Measurements from ENCODE around the gene KCNH8. TPM values are rescaled to one million over a fixed set of nuclear protein-coding genes. Genes with fewer than 3 reads are reported as not detected.
A peak's percentile ranks its signal among the peaks of the same experiment; 100 is the strongest.

KCNH8 gene
- total RNA-seq, 1 donor from 2014 or later, result 2.3 TPM

DNA sequence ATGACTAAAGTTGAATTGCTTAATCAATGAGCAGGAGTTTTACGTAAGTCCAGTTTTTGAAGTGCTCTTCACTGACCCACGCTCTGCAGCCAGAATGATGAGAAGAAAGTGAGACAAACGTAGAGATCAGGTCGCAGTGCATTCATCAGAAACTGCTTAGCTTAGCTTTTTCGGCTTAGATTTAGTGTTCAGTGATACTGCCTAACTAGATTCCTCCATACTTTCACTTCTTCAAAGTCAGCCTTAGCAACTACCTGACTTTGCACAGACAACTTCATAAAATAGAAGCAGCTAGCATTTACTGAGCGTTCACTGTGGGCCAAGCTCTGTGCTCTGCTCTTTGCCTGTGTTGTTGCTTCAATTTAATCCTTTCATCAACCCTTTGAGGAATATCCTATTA is 116.1 kb downstream of the KCNH8 start:
- H3K4me3 ChIP-seq, result no peak overlapping the region

GRCh38 chr3:19267040-19267439 is 118.7 kb downstream of the KCNH8 start:
- H3K27ac Mint-ChIP-seq, result no peak overlapping the region
- H3K9me3 Mint-ChIP-seq, result no peaks in the 10 kb centered on the region
- H3K4me1 ChIP-seq, result peaks cover 10% of the 10 kb centered on the region
- no peak overlapping the region for H3K4me3 Mint-ChIP-seq
- no peak overlapping the region for H2AFZ ChIP-seq (replicated peaks)
- no peaks in the 10 kb centered on the region for H3K27me3 ChIP-seq
- H3K27me3 Mint-ChIP-seq (ENCODE audit: insufficient read depth, low read depth), result no peaks in the 10 kb centered on the region
- no peak overlapping the region for H3K9ac ChIP-seq
- no peak for TF ChIP-seq EZH2 (IDR thresholded peaks at IDR 0.05)
- no peak for TF ChIP-seq EZH2phosphoT487 (IDR thresholded peaks at IDR 0.05)
- TF ChIP-seq, protein P1, sequence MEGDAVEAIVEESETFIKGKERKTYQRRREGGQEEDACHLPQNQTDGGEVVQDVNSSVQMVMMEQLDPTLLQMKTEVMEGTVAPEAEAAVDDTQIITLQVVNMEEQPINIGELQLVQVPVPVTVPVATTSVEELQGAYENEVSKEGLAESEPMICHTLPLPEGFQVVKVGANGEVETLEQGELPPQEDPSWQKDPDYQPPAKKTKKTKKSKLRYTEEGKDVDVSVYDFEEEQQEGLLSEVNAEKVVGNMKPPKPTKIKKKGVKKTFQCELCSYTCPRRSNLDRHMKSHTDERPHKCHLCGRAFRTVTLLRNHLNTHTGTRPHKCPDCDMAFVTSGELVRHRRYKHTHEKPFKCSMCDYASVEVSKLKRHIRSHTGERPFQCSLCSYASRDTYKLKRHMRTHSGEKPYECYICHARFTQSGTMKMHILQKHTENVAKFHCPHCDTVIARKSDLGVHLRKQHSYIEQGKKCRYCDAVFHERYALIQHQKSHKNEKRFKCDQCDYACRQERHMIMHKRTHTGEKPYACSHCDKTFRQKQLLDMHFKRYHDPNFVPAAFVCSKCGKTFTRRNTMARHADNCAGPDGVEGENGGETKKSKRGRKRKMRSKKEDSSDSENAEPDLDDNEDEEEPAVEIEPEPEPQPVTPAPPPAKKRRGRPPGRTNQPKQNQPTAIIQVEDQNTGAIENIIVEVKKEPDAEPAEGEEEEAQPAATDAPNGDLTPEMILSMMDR (IDR thresholded peaks at IDR 0.05), result no peak
- DNase-seq (ENCODE audit: low spot score), result peak; percentile 57
- no peaks in the 10 kb centered on the region for H3K36me3 ChIP-seq
- no peaks in the 10 kb centered on the region for H4K20me1 ChIP-seq (ENCODE audit: low read depth)
- H3K36me3 Mint-ChIP-seq, result no peaks in the 10 kb centered on the region
- no peak overlapping the region for H3K27ac ChIP-seq
- no peaks in the 10 kb centered on the region for H3K79me2 ChIP-seq (ENCODE audit: low read depth)
- H3K4me3 ChIP-seq, result no peak overlapping the region
- H3K4me1 Mint-ChIP-seq, result peaks cover 7% of the 10 kb centered on the region
- H3K9me3 ChIP-seq (ENCODE audit: low read depth), result no peaks in the 10 kb centered on the region
- H3K4me2 ChIP-seq, result peak overlapping the region; percentile 51
- no peaks in the 10 kb centered on the region for H3F3A ChIP-seq (ENCODE audit: low read depth)

More for the DNA sequence above, 116.1 kb downstream of the KCNH8 start:
- Mint-ChIP-seq H3K4me3 (no peak overlapping the region), H3K4me1 (peaks cover 7% of the 10 kb centered on the region), H3K27me3 (ENCODE audit: insufficient read depth, low read depth) (no peaks in the 10 kb centered on the region), H3K36me3 (no peaks in the 10 kb centered on the region), H3K9me3 (no peaks in the 10 kb centered on the region), H3K27ac (no peak overlapping the region)
- no peak for TF ChIP-seq EZH2phosphoT487 (IDR thresholded peaks at IDR 0.05)
- TF ChIP-seq, protein P1 (IDR thresholded peaks at IDR 0.05), result no peak
- no peak for TF ChIP-seq EZH2 (IDR thresholded peaks at IDR 0.05)
- Histone ChIP-seq H3K27me3 (no peaks in the 10 kb centered on the region), H2AFZ (replicated peaks) (no peak overlapping the region), H3K9me3 (ENCODE audit: low read depth) (no peaks in the 10 kb centered on the region), H3K36me3 (no peaks in the 10 kb centered on the region), H3K9ac (no peak overlapping the region), H3F3A (ENCODE audit: low read depth) (no peaks in the 10 kb centered on the region), H3K4me1 (peaks cover 10% of the 10 kb centered on the region), H3K4me2 (no peak overlapping the region), H3K79me2 (ENCODE audit: low read depth) (no peaks in the 10 kb centered on the region), H3K27ac (no peak overlapping the region), H4K20me1 (ENCODE audit: low read depth) (no peaks in the 10 kb centered on the region)
- DNase-seq (ENCODE audit: low spot score), result no peak

GRCh38 chr3:19270481-19270880 is 122.2 kb downstream of the KCNH8 start:
- Histone ChIP-seq H3K9ac (no peak overlapping the region), H3K27ac (no peak overlapping the region), H3K27me3 (no peaks in the 10 kb centered on the region), H2AFZ (replicated peaks) (no peak overlapping the region), H3F3A (ENCODE audit: low read depth) (no peaks in the 10 kb centered on the region), H3K4me2 (no peak overlapping the region), H3K9me3 (ENCODE audit: low read depth) (no peaks in the 10 kb centered on the region), H3K36me3 (no peaks in the 10 kb centered on the region), H3K4me1 (peaks cover 13% of the 10 kb centered on the region), H3K4me3 (no peak overlapping the region), H3K79me2 (ENCODE audit: low read depth) (no peaks in the 10 kb centered on the region), H4K20me1 (ENCODE audit: low read depth) (no peaks in the 10 kb centered on the region)
- no peak overlapping the region for H3K4me3 Mint-ChIP-seq
- no peaks in the 10 kb centered on the region for H3K27me3 Mint-ChIP-seq (ENCODE audit: insufficient read depth, low read depth)
- H3K4me1 Mint-ChIP-seq, result peaks cover 7% of the 10 kb centered on the region
- H3K36me3 Mint-ChIP-seq, result no peaks in the 10 kb centered on the region
- no peak for DNase-seq (ENCODE audit: low spot score)
- no peak overlapping the region for H3K27ac Mint-ChIP-seq
- no peak for TF ChIP-seq EZH2phosphoT487 (IDR thresholded peaks at IDR 0.05)
- no peak for TF ChIP-seq EZH2 (IDR thresholded peaks at IDR 0.05)
- TF ChIP-seq, protein P1 (IDR thresholded peaks at IDR 0.05), result no peak
- no peaks in the 10 kb centered on the region for H3K9me3 Mint-ChIP-seq
